ENCODE results near the gene CCDC201.
A peak's percentile ranks its signal among the peaks of the same experiment; 100 is the strongest.

CCDC201 gene

GRCh38 chr7:45893374-45893995 lies 20.6 kb upstream of the CCDC201 start:
- no peak for DNase-seq

- no peak for DNase-seq
These were observed 19.6 kb upstream of the CCDC201 start for GRCh38 chr7:45892407-45893035.

GRCh38 chr7:45891462-45892402 lies 18.9 kb upstream of the CCDC201 start:
- DNase-seq: no peak

- peak in 1 of 56 donors; percentile 49 for DNase-seq
These were observed 18.1 kb upstream of the CCDC201 start for GRCh38 chr7:45890902-45891461.

GRCh38 chr7:45890125-45890901 lies 17.4 kb upstream of the CCDC201 start:
- no peak for DNase-seq

- DNase-seq: no peak
These were observed 16.6 kb upstream of the CCDC201 start for GRCh38 chr7:45889367-45890067.

- peak in 2 of 56 donors; percentile 13 to 20 for DNase-seq
These were observed 16.1 kb upstream of the CCDC201 start for GRCh38 chr7:45888993-45889366.

- DNase-seq: no peak
These were observed 15.5 kb upstream of the CCDC201 start, which contains the start of gene IGFBP1 for GRCh38 chr7:45888185-45888992. Gene IGFBP1, plus strand, starts transcription at chr7:45888488. Its CDS starts 165 bp downstream, at chr7:45888653.

- DNase-seq: no peak
These were observed 14.2 kb upstream of the CCDC201 start for GRCh38 chr7:45886931-45887667.

- no peak for DNase-seq
These were observed 12.5 kb upstream of the CCDC201 start for GRCh38 chr7:45885264-45885882.

GRCh38 chr7:45884136-45884535 lies 11.3 kb upstream of the CCDC201 start:
- no peak for DNase-seq

- no peak for DNase-seq
These were observed 9.6 kb upstream of the CCDC201 start for GRCh38 chr7:45882465-45882810.

GRCh38 chr7:45881759-45882464 lies 9.0 kb upstream of the CCDC201 start:
- DNase-seq: no peak

GRCh38 chr7:45881280-45881758 lies 8.4 kb upstream of the CCDC201 start:
- no peak for DNase-seq

- DNase-seq: no peak
These were observed 7.6 kb upstream of the CCDC201 start for GRCh38 chr7:45880433-45880860.

GRCh38 chr7:45878457-45879144 lies 5.7 kb upstream of the CCDC201 start:
- DNase-seq: no peak

GRCh38 chr7:45876519-45876918 lies 3.6 kb upstream of the CCDC201 start:
- no peak for DNase-seq

Data from amygdala (tissue), 56 donors.